WTC11 (cell line): Measurements from ENCODE around the gene ARHGAP19. TPM values are rescaled to one million over a fixed set of nuclear protein-coding genes. Genes with fewer than 3 reads are reported as not detected.

Source experiments
- total RNA-seq: library from RNA; stranded (reverse); gene quantifications from 3 replicates; pipeline ENCODE4 v1.2.3, GENCODE V29; 2021

Gene ARHGAP19
- total RNA-seq, 1 experiment from 2014 or later = 42.2 TPM

Other genes with a start within 250 kb of the ARHGAP19 start
- 1.1 to 1.6 TPM (median 1.4 TPM) in 3 replicates for gene SLIT1, start 106.7 kb downstream of the ARHGAP19 start, total RNA-seq
- gene FRAT1, start 26.6 kb upstream of the ARHGAP19 start, total RNA-seq = 7.0 to 8.2 TPM (median 7.6 TPM) in 3 replicates
- gene FRAT2, start 42.1 kb upstream of the ARHGAP19 start, total RNA-seq = 48.2 to 53.5 TPM (median 50.8 TPM) in 3 replicates
- gene RRP12, start 108.7 kb upstream of the ARHGAP19 start, total RNA-seq = 44.9 to 56.6 TPM (median 45.6 TPM) in 3 replicates
- 833 to 990 TPM (median 989 TPM) in 3 replicates for gene PGAM1, start 133.6 kb upstream of the ARHGAP19 start, total RNA-seq
- 48.4 to 53.7 TPM (median 50.0 TPM) in 3 replicates for gene EXOSC1, start 153.4 kb upstream of the ARHGAP19 start, total RNA-seq
- gene ZDHHC16, start 153.5 kb upstream of the ARHGAP19 start, total RNA-seq = 39.6 to 44.4 TPM (median 44.0 TPM) in 3 replicates
- 135 to 153 TPM (median 141 TPM) in 3 replicates for gene MMS19, start 205.8 kb upstream of the ARHGAP19 start, total RNA-seq
- 29.1 to 35.7 TPM (median 31.2 TPM) in 3 replicates for gene UBTD1, start 206.3 kb upstream of the ARHGAP19 start, total RNA-seq